Fibroblast of villous mesenchyme (primary cell): ENCODE measurements around the gene SOS1. TPM values are rescaled to one million over a fixed set of nuclear protein-coding genes. Genes with fewer than 3 reads are reported as not detected.

ENCODE experiments used
- DNase-seq: peaks from one replicate; pipeline ENCODE4 v3.0.0-alpha.2; 2010; ENCODE audit warnings: low read depth
- H3K4me3 ChIP-seq: 2 replicates; pipeline ENCODE4 v1.5.1; 2011; ENCODE audit warnings: low read depth, mild to moderate bottlenecking, low read length
- CTCF ChIP-seq: IDR thresholded peaks from 2 replicates; pipeline ENCODE4 v1.5.1; 2012; ENCODE audit warnings: low read depth, mild to moderate bottlenecking, low read length; ENCODE audit not compliant: insufficient read depth
- total RNA-seq: library from RNA; depleted of rRNA; stranded (reverse); fragments of >200 nt; gene quantifications from 2 replicates; pipeline ENCODE4 v1.2.3, GENCODE V29; 2012

Gene SOS1
- total RNA-seq, 1 donor: 21.2 TPM

DNA sequence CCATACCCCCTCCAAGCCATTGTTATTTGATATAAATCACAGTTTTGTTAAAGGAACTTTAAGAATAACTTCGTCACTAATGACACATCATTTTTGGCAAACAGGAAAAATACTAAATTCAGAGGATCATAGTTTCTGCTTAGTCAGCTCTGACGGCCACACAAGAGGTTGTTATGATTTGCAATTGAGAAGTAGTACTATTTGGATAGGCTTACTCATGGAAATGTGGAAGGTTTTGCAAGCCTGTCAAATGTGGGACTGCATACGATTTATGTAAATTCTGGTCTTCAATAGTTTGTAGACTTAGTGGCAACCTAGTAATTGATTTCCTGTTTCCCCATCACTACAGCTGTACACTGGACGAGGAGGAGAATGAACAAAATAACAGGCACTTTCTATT lies 123.1 kb downstream of the SOS1 start:
- H3K4me3 ChIP-seq: no peak overlapping the region
- peak; percentile 94 for DNase-seq
- TF ChIP-seq CTCF: no peak

DNA sequence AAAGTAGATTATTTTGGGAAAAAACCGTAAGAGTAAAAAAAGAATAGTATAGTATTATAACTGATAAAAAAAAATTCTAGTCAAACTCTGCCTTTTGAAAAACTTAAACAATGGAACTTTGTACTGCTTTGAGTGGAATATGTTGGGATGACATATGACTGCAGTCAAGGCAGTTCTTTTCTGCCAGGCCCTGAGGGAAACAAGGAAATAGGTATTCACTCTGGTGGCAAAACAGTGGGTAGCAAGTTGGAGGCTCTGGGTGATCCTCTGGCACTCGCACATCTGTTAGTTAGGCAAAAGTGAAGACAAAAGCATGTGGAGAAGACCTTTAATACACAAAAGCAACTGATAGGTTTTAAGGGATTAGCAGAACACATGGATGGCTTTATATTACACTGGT lies 129.0 kb downstream of the SOS1 start:
- H3K4me3 ChIP-seq: no peak overlapping the region
- no peak for DNase-seq
- no peak for TF ChIP-seq CTCF

- H3K4me3 ChIP-seq: no peak overlapping the region
- TF ChIP-seq CTCF: no peak
- DNase-seq: no peak
Measured at GRCh38 chr2:38988716-38989115, 132.1 kb downstream of the SOS1 start.

- no peak for DNase-seq
- no peak overlapping the region for H3K4me3 ChIP-seq
- no peak for TF ChIP-seq CTCF
Measured at GRCh38 chr2:38982498-38982897, 138.4 kb downstream of the SOS1 start.

- no peak overlapping the region for H3K4me3 ChIP-seq
- no peak for DNase-seq
- no peak for TF ChIP-seq CTCF
Measured at GRCh38 chr2:38981670-38982357, 139.0 kb downstream of the SOS1 start.

- no peak for TF ChIP-seq CTCF
- H3K4me3 ChIP-seq: no peak overlapping the region
- DNase-seq: no peak
Measured at GRCh38 chr2:38981003-38981669, 139.7 kb downstream of the SOS1 start.
